AG10803 (cell line): ENCODE results near the gene PAEP.
A peak's percentile ranks its signal among the peaks of the same experiment; 100 is the strongest.
"Not testable (repeated sequence)": the region's sequence is repeated elsewhere in the genome, so short reads cannot be mapped to it uniquely, and the experiment has no call there.

ENCODE experiments used
- DNase-seq: peaks from one replicate; pipeline ENCODE4 v3.0.0; 2010; ENCODE audit warnings: low read depth
- H3K4me3 ChIP-seq: 2 replicates; pipeline ENCODE4 v1.5.1; 2011; ENCODE audit warnings: mild to moderate bottlenecking, low read length, control low read depth
- TF ChIP-seq, protein P1 (sequence below): conservative IDR thresholded peaks from 2 replicates; pipeline ENCODE4 v1.5.1; 2011; ENCODE audit warnings: mild to moderate bottlenecking, low read length, control low read depth, inconsistent platforms

The PAEP gene

DNA sequence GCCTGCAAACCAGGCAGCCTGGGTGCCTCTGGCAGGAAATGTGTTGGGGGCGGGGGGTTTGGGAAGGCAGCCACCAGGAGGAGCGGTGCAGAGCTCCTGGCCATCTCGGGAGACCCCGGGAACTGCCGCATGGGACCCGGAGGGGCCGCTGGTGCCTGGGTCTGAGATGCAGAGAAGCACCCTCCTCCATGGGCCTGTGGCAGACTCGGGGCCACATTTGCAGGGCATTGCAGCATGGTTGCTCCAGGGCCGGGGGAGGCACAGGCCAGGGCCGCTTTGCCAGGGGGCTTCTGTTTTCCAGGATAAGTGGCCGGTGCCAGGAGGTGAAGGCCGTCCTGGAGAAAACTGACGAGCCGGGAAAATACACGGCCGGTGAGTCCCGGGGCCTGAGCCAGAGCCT, 38.6 kb upstream of the PAEP start:
- TF ChIP-seq, protein P1, sequence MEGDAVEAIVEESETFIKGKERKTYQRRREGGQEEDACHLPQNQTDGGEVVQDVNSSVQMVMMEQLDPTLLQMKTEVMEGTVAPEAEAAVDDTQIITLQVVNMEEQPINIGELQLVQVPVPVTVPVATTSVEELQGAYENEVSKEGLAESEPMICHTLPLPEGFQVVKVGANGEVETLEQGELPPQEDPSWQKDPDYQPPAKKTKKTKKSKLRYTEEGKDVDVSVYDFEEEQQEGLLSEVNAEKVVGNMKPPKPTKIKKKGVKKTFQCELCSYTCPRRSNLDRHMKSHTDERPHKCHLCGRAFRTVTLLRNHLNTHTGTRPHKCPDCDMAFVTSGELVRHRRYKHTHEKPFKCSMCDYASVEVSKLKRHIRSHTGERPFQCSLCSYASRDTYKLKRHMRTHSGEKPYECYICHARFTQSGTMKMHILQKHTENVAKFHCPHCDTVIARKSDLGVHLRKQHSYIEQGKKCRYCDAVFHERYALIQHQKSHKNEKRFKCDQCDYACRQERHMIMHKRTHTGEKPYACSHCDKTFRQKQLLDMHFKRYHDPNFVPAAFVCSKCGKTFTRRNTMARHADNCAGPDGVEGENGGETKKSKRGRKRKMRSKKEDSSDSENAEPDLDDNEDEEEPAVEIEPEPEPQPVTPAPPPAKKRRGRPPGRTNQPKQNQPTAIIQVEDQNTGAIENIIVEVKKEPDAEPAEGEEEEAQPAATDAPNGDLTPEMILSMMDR: no peak
- H3K4me3 ChIP-seq: no peak overlapping the region
- no peak for DNase-seq

- TF ChIP-seq, protein P1: no peak
- H3K4me3 ChIP-seq: no peak overlapping the region
- no peak for DNase-seq
Observed at GRCh38 chr9:135523521-135524129, 37.9 kb upstream of the PAEP start.

DNA sequence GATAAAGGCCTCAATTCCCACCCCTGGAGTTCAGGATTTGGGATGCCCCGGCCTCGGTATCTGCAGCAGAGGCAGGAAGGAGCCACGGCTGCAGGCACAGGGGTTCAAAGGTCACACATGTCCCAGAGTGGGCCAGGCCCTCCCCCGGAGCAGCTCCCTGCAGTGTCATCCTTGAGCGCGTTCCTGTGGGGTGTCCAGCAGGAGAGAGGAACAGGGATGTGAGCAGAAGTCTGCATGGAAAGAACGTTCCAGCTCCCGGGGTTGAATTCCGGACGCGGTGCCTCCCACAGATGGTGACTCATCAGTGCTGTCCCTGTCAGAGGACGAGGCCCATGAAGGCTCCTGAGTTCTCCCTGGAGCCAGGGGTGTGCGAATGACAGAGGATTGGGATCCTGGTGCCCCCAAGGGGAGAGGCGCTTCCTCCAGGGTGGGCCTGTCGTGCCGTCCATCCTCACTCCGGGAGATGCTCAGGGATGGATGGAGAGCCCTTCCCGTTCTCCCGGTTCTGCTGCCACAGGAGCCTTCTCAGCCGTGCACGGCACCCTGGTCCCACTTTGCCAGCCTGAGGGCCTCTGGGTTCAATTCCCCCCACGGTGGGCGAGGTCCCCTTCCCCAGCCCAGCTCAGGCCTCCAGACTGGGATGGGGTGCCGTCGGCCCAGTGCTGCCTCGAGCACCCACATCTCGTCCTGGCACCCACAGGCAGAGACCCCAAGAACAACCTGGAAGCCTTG, 37.3 kb upstream of the PAEP start:
- no peak overlapping the region for H3K4me3 ChIP-seq
- TF ChIP-seq, protein P1: no peak
- DNase-seq: peak; percentile 26

- TF ChIP-seq, protein P1: no peak
- no peak overlapping the region for H3K4me3 ChIP-seq
- DNase-seq: no peak
Observed at GRCh38 chr9:135525241-135526088, 36.1 kb upstream of the PAEP start.

DNA sequence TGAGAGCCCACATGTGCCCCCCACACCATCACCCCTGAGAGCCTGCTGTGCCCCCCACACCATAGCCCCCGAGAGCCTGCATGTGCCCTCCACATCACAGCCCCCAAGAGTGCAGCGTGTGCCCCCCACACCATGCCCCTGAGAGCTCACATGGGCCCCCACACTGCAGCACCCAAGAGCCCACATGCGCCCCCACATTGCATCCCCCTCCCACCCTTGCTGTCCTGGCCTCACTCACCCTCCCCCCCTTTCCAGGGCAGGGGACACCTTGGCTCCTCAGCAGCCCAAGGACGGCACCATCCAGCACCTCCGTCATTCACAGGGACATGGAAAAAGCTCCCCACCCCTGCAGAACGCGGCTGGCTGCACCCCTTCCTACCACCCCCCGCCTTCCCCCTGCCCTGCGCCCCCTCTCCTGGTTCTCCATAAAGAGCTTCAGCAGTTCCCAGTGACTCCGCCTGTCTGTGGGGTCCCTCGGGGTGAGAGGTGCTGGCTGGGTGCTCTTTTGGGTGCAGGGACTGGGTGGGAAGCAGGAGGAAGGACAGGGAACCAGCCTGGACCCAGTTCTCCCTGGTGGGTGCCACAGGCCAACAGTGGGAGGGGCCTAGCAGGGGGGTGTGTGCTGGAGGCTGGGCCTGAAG, 35.3 kb upstream of the PAEP start:
- no peak overlapping the region for H3K4me3 ChIP-seq
- DNase-seq: no peak
- TF ChIP-seq, protein P1: no peak

DNA sequence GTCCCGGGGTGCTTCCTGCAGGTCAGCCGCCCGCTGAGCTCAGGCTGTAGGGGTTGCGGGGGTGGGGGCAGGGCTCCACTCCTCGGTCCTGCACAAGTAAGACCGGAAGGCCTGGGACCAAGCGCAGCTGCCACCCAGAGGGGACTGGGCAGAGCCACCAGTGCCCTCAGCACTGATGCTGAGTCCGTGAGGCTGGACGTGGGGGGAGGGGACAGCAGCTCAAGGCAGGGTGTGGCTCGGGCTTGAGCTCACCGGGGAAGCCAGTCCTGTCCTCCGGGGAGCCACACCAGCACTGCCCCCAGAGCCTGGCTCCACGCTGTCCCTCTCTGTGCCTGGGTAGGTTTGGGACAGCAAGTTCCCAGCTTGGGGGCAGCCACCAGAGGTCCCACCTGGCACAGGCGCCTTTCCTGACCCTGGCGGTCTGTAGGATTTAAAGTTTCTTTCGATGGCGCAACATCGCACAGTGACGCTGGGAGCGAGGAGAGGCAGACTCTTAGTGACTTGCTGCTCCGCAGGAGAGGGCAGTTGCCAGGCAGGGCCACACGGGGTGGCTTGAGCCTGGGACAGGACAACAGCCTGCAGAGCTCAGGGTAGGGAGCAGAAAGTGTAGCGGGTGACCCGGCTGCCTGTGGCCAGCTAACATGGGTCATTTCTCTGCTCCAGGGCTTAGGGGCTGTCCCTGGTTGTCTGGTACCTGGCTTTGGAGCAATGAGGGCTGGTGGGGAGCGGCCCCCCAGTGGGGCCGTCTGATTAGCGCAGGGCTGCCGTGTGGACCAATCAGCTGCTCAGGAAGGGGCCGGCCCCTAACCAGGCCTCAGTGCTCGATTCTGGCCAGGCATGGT, 34.6 kb upstream of the PAEP start:
- DNase-seq: no peak
- TF ChIP-seq, protein P1: no peak
- no peak overlapping the region for H3K4me3 ChIP-seq

DNA sequence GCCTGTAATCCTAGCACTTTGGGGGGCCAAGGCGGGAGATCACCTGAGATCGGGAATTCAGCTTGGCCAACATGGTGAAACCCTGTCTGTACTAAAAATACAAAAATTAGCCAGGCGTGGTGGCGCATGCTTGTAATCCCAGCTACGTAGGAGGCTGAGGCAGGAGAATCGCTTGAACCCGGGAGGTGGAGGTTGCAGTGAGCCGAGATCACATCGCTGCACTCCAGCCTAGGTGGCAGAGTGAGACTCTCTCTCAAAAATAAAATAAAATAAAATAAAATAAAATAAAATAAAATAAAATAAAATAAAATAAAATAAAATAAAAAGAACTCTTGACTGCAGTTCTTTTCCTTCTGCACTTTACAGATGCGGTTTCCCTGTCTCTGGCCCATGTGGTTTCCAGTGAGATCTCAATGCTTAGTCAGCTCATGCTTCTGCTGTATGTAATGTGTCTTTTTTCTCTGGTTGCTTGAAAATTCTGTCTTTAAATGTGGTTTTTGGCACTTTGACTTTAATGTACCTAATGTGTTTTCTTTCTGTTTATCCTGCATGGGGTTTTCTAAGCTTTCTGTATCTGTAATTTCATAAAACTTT, 32.6 kb upstream of the PAEP start:
- not testable (repeated sequence) for DNase-seq, H3K4me3 ChIP-seq
